ENCODE measurements around the gene NUCB2.

DNA sequence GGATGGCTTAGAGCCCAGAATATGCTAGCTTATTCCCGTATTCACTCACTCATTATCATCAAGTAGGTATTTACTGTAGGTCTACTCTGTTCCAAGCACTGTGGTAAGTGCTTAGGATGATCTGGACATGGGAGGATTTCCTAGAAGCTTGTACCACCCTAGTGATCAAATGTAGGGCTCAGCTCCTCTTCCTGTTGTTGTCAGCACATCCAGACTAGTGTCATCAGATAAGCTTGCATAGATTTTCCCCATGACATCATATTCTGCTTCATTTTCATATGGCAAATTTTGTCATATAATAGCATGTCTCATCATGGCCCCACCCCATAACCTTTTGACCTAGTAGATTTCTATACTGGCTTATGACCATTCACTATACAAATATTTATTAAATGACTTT lies 19.3 kb upstream of the NUCB2 start:
- TF ChIP-seq EZH2 (IDR thresholded peaks at IDR 0.05; ENCODE audit: borderline replicate concordance, control insufficient read depth, low read depth, low read length) (no peak), TAF1 (IDR thresholded peaks at IDR 0.05; ENCODE audit: borderline replicate concordance, low read depth, low read length) (no peak), POLR2AphosphoS5 (IDR thresholded peaks at IDR 0.05; ENCODE audit: low read length) (no peak), SMARCA5 (IDR thresholded peaks at IDR 0.05) (no peak), POLR2A (IDR thresholded peaks at IDR 0.05; ENCODE audit: low read depth, low read length) (no peak), RAD51 (IDR thresholded peaks at IDR 0.05) (no peak), SP1 (IDR thresholded peaks at IDR 0.05; ENCODE audit: low read depth, low read length) (no peak)
- TF ChIP-seq, protein P1, sequence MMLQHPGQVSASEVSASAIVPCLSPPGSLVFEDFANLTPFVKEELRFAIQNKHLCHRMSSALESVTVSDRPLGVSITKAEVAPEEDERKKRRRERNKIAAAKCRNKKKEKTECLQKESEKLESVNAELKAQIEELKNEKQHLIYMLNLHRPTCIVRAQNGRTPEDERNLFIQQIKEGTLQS (IDR thresholded peaks at IDR 0.05; ENCODE audit: borderline replicate concordance, extremely low read depth, low read depth, low read length): no peak
- TF ChIP-seq, protein P2, sequence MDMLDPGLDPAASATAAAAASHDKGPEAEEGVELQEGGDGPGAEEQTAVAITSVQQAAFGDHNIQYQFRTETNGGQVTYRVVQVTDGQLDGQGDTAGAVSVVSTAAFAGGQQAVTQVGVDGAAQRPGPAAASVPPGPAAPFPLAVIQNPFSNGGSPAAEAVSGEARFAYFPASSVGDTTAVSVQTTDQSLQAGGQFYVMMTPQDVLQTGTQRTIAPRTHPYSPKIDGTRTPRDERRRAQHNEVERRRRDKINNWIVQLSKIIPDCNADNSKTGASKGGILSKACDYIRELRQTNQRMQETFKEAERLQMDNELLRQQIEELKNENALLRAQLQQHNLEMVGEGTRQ (IDR thresholded peaks at IDR 0.05; ENCODE audit: borderline replicate concordance, low read depth, low read length): no peak
- TF ChIP-seq, protein P3, sequence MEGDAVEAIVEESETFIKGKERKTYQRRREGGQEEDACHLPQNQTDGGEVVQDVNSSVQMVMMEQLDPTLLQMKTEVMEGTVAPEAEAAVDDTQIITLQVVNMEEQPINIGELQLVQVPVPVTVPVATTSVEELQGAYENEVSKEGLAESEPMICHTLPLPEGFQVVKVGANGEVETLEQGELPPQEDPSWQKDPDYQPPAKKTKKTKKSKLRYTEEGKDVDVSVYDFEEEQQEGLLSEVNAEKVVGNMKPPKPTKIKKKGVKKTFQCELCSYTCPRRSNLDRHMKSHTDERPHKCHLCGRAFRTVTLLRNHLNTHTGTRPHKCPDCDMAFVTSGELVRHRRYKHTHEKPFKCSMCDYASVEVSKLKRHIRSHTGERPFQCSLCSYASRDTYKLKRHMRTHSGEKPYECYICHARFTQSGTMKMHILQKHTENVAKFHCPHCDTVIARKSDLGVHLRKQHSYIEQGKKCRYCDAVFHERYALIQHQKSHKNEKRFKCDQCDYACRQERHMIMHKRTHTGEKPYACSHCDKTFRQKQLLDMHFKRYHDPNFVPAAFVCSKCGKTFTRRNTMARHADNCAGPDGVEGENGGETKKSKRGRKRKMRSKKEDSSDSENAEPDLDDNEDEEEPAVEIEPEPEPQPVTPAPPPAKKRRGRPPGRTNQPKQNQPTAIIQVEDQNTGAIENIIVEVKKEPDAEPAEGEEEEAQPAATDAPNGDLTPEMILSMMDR (IDR thresholded peaks at IDR 0.05 in 2 of 3, conservative IDR thresholded peaks at IDR 0.05 in 1 of 3; ENCODE audit: control insufficient read depth in 2 of 3, extremely low read depth in 1 of 3, insufficient read depth in 1 of 3, low read depth in 3 of 3, low read length in 3 of 3): no peak

Data from GM12878 (cell line).